ENCODE results near the gene SLC6A17. TPM values are rescaled to one million over a fixed set of nuclear protein-coding genes. Genes with fewer than 3 reads are reported as not detected.
A peak's percentile ranks its signal among the peaks of the same experiment; 100 is the strongest.

The SLC6A17 gene
- total RNA-seq, 1 donor from 2014 or later: 1.6 TPM

GRCh38 chr1:110200190-110200589 is 49.9 kb downstream of the SLC6A17 start:
- Mint-ChIP-seq H3K27ac (ENCODE audit: unreplicated experiment) (no peak overlapping the region), H3K4me1 (ENCODE audit: low read depth) (peaks cover 22% of the 10 kb centered on the region), H3K36me3 (ENCODE audit: low read depth) (no peaks in the 10 kb centered on the region), H3K9me3 (ENCODE audit: low read depth) (no peaks in the 10 kb centered on the region), H3K27me3 (ENCODE audit: low read depth) (no peaks in the 10 kb centered on the region), H3K4me3 (ENCODE audit: unreplicated experiment) (no peak overlapping the region)
- TF ChIP-seq CTCF (IDR thresholded peaks at IDR 0.05): no peak
- DNase-seq (ENCODE audit: low spot score): no peak

GRCh38 chr1:110200666-110201065 is 50.4 kb downstream of the SLC6A17 start:
- DNase-seq (ENCODE audit: low spot score): no peak
- Mint-ChIP-seq H3K4me1 (ENCODE audit: low read depth) (peaks cover 22% of the 10 kb centered on the region), H3K27me3 (ENCODE audit: low read depth) (no peaks in the 10 kb centered on the region), H3K27ac (ENCODE audit: unreplicated experiment) (no peak overlapping the region), H3K36me3 (ENCODE audit: low read depth) (no peaks in the 10 kb centered on the region), H3K9me3 (ENCODE audit: low read depth) (no peaks in the 10 kb centered on the region), H3K4me3 (ENCODE audit: unreplicated experiment) (no peak overlapping the region)
- no peak for TF ChIP-seq CTCF (IDR thresholded peaks at IDR 0.05)

- TF ChIP-seq CTCF (IDR thresholded peaks at IDR 0.05): no peak
Observed at GRCh38 chr1:110201157-110201825, 51.0 kb downstream of the SLC6A17 start.

GRCh38 chr1:110203021-110203661 is 52.8 kb downstream of the SLC6A17 start:
- DNase-seq (ENCODE audit: low spot score): no peak
- H3K4me1 Mint-ChIP-seq (ENCODE audit: low read depth): peaks cover 22% of the 10 kb centered on the region
- TF ChIP-seq CTCF (IDR thresholded peaks at IDR 0.05): peak; percentile 95

More at GRCh38 chr1:110201157-110201825, 51.0 kb downstream of the SLC6A17 start:
- Mint-ChIP-seq H3K4me3 (ENCODE audit: unreplicated experiment) (no peak overlapping the region), H3K36me3 (ENCODE audit: low read depth) (no peaks in the 10 kb centered on the region), H3K27me3 (ENCODE audit: low read depth) (no peaks in the 10 kb centered on the region), H3K27ac (ENCODE audit: unreplicated experiment) (no peak overlapping the region), H3K4me1 (ENCODE audit: low read depth) (peaks cover 22% of the 10 kb centered on the region), H3K9me3 (ENCODE audit: low read depth) (no peaks in the 10 kb centered on the region)
- no peak for DNase-seq (ENCODE audit: low spot score)

GRCh38 chr1:110205156-110205555 is 54.9 kb downstream of the SLC6A17 start:
- peaks cover 28% of the 10 kb centered on the region for H3K4me1 Mint-ChIP-seq (ENCODE audit: low read depth)
- H3K27me3 Mint-ChIP-seq (ENCODE audit: low read depth): peaks cover 6% of the 10 kb centered on the region
- no peaks in the 10 kb centered on the region for H3K9me3 Mint-ChIP-seq (ENCODE audit: low read depth)
- H3K4me3 Mint-ChIP-seq (ENCODE audit: unreplicated experiment): no peak overlapping the region
- TF ChIP-seq CTCF (IDR thresholded peaks at IDR 0.05): no peak
- no peak for DNase-seq (ENCODE audit: low spot score)
- H3K36me3 Mint-ChIP-seq (ENCODE audit: low read depth): no peaks in the 10 kb centered on the region
- no peak overlapping the region for H3K27ac Mint-ChIP-seq (ENCODE audit: unreplicated experiment)

More at GRCh38 chr1:110203021-110203661, 52.8 kb downstream of the SLC6A17 start:
- H3K4me3 Mint-ChIP-seq (ENCODE audit: unreplicated experiment): no peak overlapping the region
- no peak overlapping the region for H3K27ac Mint-ChIP-seq (ENCODE audit: unreplicated experiment)
- H3K36me3 Mint-ChIP-seq (ENCODE audit: low read depth): no peaks in the 10 kb centered on the region
- no peaks in the 10 kb centered on the region for H3K9me3 Mint-ChIP-seq (ENCODE audit: low read depth)
- H3K27me3 Mint-ChIP-seq (ENCODE audit: low read depth): peaks cover 3% of the 10 kb centered on the region

Measured in chondrocyte (in vitro differentiated cells).